ENCODE results near the gene TOMM40. TPM values are rescaled to one million over a fixed set of nuclear protein-coding genes. Genes with fewer than 3 reads are reported as not detected.

TOMM40 gene
- total and polyA plus RNA-seq, 2 of the 13 experiments (the other 11 are each of a cell fraction or from before 2014, with no cell fraction given), result 72.0 to 110 TPM

GRCh38 chr19:44856421-44857083, 34.5 kb upstream of the TOMM40 start (continued):
- no peak for TF ChIP-seq BATF2 (CRISPR knock-in tag; IDR thresholded peaks at IDR 0.05)
- TF ChIP-seq BRCA1 (CRISPR knock-in tag; IDR thresholded peaks at IDR 0.05), result no peak
- TF ChIP-seq NR2F2 (IDR thresholded peaks at IDR 0.05; ENCODE audit: borderline replicate concordance, low read depth), result no peak
- no peak for TF ChIP-seq KLF6 (CRISPR knock-in tag; IDR thresholded peaks at IDR 0.05)
- TF ChIP-seq ZNF12 (CRISPR knock-in tag; IDR thresholded peaks at IDR 0.05), result no peak
- 0 out of 2 replicates have a peak, but pooled peaks have one; percentile 47 for TF ChIP-seq SNAI1 (CRISPR knock-in tag; IDR thresholded peaks at IDR 0.05; ENCODE audit: borderline replicate concordance)
- TF ChIP-seq HOXA3 (CRISPR knock-in tag; IDR thresholded peaks at IDR 0.05), result no peak
- TF ChIP-seq ZSCAN20 (CRISPR knock-in tag; IDR thresholded peaks at IDR 0.05; ENCODE audit: borderline replicate concordance), result no peak
- TF ChIP-seq ZNF17 (CRISPR knock-in tag; IDR thresholded peaks at IDR 0.05), result no peak
- TF ChIP-seq NKX3-1 (CRISPR knock-in tag; IDR thresholded peaks at IDR 0.05), result no peak
- no peak for TF ChIP-seq SPEN (CRISPR knock-in tag; IDR thresholded peaks at IDR 0.05; ENCODE audit: low read depth)
- TF ChIP-seq ZFP37 (CRISPR knock-in tag; IDR thresholded peaks at IDR 0.05; ENCODE audit: borderline replicate concordance), result no peak
- TF ChIP-seq BORCS8-MEF2B (CRISPR knock-in tag; IDR thresholded peaks at IDR 0.05), result no peak
- TF ChIP-seq ZNF446 (CRISPR knock-in tag; IDR thresholded peaks at IDR 0.05), result no peak
- no peak for TF ChIP-seq SMAD9 (CRISPR knock-in tag; IDR thresholded peaks at IDR 0.05)
- no peak for TF ChIP-seq HNRNPH1 (optimal IDR thresholded peaks at IDR 0.05; ENCODE audit: low read depth, low read length)
- TF ChIP-seq PTBP1 (IDR thresholded peaks at IDR 0.05; ENCODE audit: low read depth, low read length, poor library complexity, severe bottlenecking), result no peak
- no peak for TF ChIP-seq ZFP62 (CRISPR knock-in tag; IDR thresholded peaks at IDR 0.05)
- peak in 1 of 2 experiments; percentile 19; a peak in 1 of 4 replicates for TF ChIP-seq POLR2A (IDR thresholded peaks at IDR 0.05; ENCODE audit: insufficient read depth in 1 of 2, low read depth in 2 of 2, low read length in 2 of 2)
- peak; percentile 88 for TF ChIP-seq ZNF687 (CRISPR knock-in tag; IDR thresholded peaks at IDR 0.05)
- no peak for TF ChIP-seq ZFP1 (CRISPR knock-in tag; IDR thresholded peaks at IDR 0.05)
- no peak for TF ChIP-seq ZNF747 (CRISPR knock-in tag; IDR thresholded peaks at IDR 0.05; ENCODE audit: borderline replicate concordance)
- TF ChIP-seq CEBPG (CRISPR knock-in tag; IDR thresholded peaks at IDR 0.05), result peak; percentile 8; the same call in 1 of the 2 replicates
- no peak for TF ChIP-seq ZNF274 (CRISPR knock-in tag; IDR thresholded peaks at IDR 0.05)
- TF ChIP-seq ZNF570 (CRISPR knock-in tag; IDR thresholded peaks at IDR 0.05; ENCODE audit: borderline replicate concordance), result no peak

All from HepG2 (cell line).